Right lobe of liver (tissue), 4 donors: ENCODE results near the gene OR52E8.

Experiments used
- CTCF ChIP-seq, 4 donors: fragments of 200-600 bp in 3 of 4; fragments of 450-650 bp in 1 of 4; IDR thresholded peaks; one replicate each; pipeline versions ENCODE4 v1.5.1 to v1.8.0; 2016 to 2022; ENCODE audit warnings: antibody characterized with exemption in 4 of 4, mild to moderate bottlenecking in 2 of 4
- POLR2A ChIP-seq: fragments of 450-650 bp; IDR thresholded peaks from one replicate; pipeline ENCODE4 v1.6.1; 2017; ENCODE audit warnings: antibody characterized with exemption, mild to moderate bottlenecking
- donor health status: DM: no; HTN: no; CAD: no.
- donor health status: DM: no; HTN: no; CAD: no.
- donor health status: DM: no; HTN: yes; CAD: no.

- TF ChIP-seq CTCF (IDR thresholded peaks at IDR 0.05) = no peak
- TF ChIP-seq POLR2A = no peak
These were observed 21.1 kb upstream of the OR52E8 start for GRCh38 chr11:5878564-5878963.
